NT2/D1 (cell line): ENCODE results near the gene MALT1.
A peak's percentile ranks its signal among the peaks of the same experiment; 100 is the strongest.

Experiments
- DNase-seq: peaks from one replicate; pipeline ENCODE4 v3.0.0-alpha.2; 2011; ENCODE audit warnings: low read depth, low spot score
- H3K27me3 ChIP-seq: 2 replicates; pipeline ENCODE4 v1.6.0; 2011; ENCODE audit warnings: mild to moderate bottlenecking; ENCODE audit not compliant: insufficient read length, insufficient read depth
- H3K36me3 ChIP-seq: 2 replicates; pipeline ENCODE4 v1.6.1; 2011; ENCODE audit warnings: mild to moderate bottlenecking, low read length, mixed read lengths; ENCODE audit not compliant: insufficient read depth, insufficient read length
- H3K4me1 ChIP-seq: 2 replicates; pipeline ENCODE4 v1.5.1; 2011; ENCODE audit not compliant: insufficient read depth, insufficient read length
- H3K4me3 ChIP-seq: 2 replicates; pipeline ENCODE4 v1.5.1; 2011; ENCODE audit warnings: low read depth; ENCODE audit not compliant: insufficient read length
- H3K9ac ChIP-seq: 2 replicates; pipeline ENCODE4 v1.6.0; 2011; ENCODE audit warnings: low read depth; ENCODE audit not compliant: insufficient read length
- H3K9me3 ChIP-seq: 2 replicates; pipeline ENCODE4 v1.5.1; 2011; ENCODE audit warnings: mild to moderate bottlenecking, low read length; ENCODE audit not compliant: insufficient read depth
- SUZ12 ChIP-seq: IDR thresholded peaks from 2 replicates; pipeline ENCODE4 v1.6.1; 2011; ENCODE audit not compliant: insufficient read length, insufficient read depth; ENCODE audit errors: extremely low read depth
- YY1 ChIP-seq: IDR thresholded peaks from 2 replicates; pipeline ENCODE4 v1.6.1; 2011; ENCODE audit not compliant: insufficient read length, insufficient read depth
- ZNF274 ChIP-seq: IDR thresholded peaks from 2 replicates; pipeline ENCODE4 v1.6.1; 2011; ENCODE audit warnings: mild to moderate bottlenecking, low read depth, low read length

MALT1 gene

GRCh38 chr18:58671111-58671631 lies at the start of gene MALT1:
MALT1 (plus strand) TSS chr18:58671465; CDS start chr18:58671644, 179 bp downstream.
- Histone ChIP-seq H3K9ac (peak within 1 kb of the TSS; percentile 81), H3K4me1 (no peaks in the 10 kb centered on the region), H3K36me3 (peaks cover 20% of the 10 kb centered on the region), H3K9me3 (no peaks in the 10 kb centered on the region), H3K4me3 (peak within 1 kb of the TSS; percentile 75), H3K27me3 (no peaks in the 10 kb centered on the region)
- DNase-seq: peak; percentile 60
- no peak for TF ChIP-seq SUZ12
- no peak for TF ChIP-seq YY1
- no peak for TF ChIP-seq ZNF274

- H3K9me3 ChIP-seq: no peaks in the 10 kb centered on the region
- TF ChIP-seq ZNF274: no peak
- no peak for TF ChIP-seq YY1
- H3K36me3 ChIP-seq: no peaks in the 10 kb centered on the region
- H3K9ac ChIP-seq: no peak overlapping the region
- H3K27me3 ChIP-seq: no peaks in the 10 kb centered on the region
- no peak overlapping the region for H3K4me3 ChIP-seq
- no peak for DNase-seq
- H3K4me1 ChIP-seq: no peaks in the 10 kb centered on the region
Observed at GRCh38 chr18:58624011-58624410, 47.3 kb upstream of the MALT1 start.

GRCh38 chr18:58625839-58626238 lies 45.4 kb upstream of the MALT1 start:
- H3K4me3 ChIP-seq: no peak overlapping the region
- no peak overlapping the region for H3K9ac ChIP-seq
- no peaks in the 10 kb centered on the region for H3K27me3 ChIP-seq
- no peaks in the 10 kb centered on the region for H3K9me3 ChIP-seq
- no peaks in the 10 kb centered on the region for H3K4me1 ChIP-seq
- TF ChIP-seq YY1 (no peak), SUZ12 (no peak), ZNF274 (no peak)
- no peak for DNase-seq
- H3K36me3 ChIP-seq: no peaks in the 10 kb centered on the region

GRCh38 chr18:58630071-58630470 lies 41.2 kb upstream of the MALT1 start:
- TF ChIP-seq YY1 (no peak), ZNF274 (no peak), SUZ12 (no peak)
- Histone ChIP-seq H3K4me1 (no peaks in the 10 kb centered on the region), H3K4me3 (no peak overlapping the region), H3K36me3 (no peaks in the 10 kb centered on the region), H3K9me3 (no peaks in the 10 kb centered on the region), H3K9ac (no peak overlapping the region), H3K27me3 (no peaks in the 10 kb centered on the region)
- DNase-seq: no peak

DNA sequence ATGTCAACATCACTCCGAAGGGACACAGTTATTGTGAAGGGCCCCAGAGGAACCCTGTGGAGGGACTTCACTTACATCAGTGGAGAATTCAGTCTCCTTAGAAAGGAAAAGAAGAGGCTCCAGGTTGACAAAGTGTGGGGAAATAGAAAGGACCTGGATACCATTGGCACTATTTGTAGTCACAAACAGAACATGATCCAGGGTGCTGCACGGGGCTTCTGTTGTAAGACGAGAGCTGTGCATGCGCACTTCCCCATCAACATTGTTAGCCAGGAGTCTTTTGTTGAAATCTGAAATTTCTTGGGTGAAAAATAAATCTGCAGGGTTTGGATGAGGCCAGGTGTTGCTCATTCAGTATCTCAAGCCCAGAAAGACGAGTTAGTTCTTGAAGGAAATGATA lies 40.0 kb upstream of the MALT1 start:
- DNase-seq: no peak
- Histone ChIP-seq H3K36me3 (no peaks in the 10 kb centered on the region), H3K27me3 (no peaks in the 10 kb centered on the region), H3K9me3 (no peaks in the 10 kb centered on the region), H3K4me3 (no peak overlapping the region), H3K9ac (no peak overlapping the region), H3K4me1 (no peaks in the 10 kb centered on the region)
- no peak for TF ChIP-seq YY1
- no peak for TF ChIP-seq SUZ12
- no peak for TF ChIP-seq ZNF274

DNA sequence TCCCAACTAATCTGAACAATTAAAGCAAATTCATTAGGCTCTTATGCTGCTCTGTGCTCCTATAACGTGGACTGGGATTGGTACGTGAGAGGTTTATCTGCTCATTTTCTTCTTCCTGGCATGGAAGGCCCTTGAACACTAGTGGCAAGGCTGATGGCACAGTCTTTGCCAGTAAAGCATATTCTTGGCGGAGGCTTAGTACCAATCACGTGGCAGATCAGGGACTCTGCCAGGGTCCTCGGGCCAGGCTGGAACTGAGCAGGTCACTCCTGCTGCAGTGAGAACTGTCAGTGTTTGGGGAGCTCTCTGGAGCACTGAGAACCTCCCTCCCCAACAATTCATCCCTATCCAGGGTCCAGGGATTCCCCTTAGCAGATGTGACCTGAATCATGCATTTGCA lies 38.7 kb upstream of the MALT1 start:
- no peak for DNase-seq
- no peaks in the 10 kb centered on the region for H3K36me3 ChIP-seq
- no peaks in the 10 kb centered on the region for H3K4me1 ChIP-seq
- no peak overlapping the region for H3K4me3 ChIP-seq
- H3K9me3 ChIP-seq: no peaks in the 10 kb centered on the region
- no peaks in the 10 kb centered on the region for H3K27me3 ChIP-seq
- TF ChIP-seq ZNF274 (no peak), YY1 (no peak), SUZ12 (no peak)
- H3K9ac ChIP-seq: no peak overlapping the region

DNA sequence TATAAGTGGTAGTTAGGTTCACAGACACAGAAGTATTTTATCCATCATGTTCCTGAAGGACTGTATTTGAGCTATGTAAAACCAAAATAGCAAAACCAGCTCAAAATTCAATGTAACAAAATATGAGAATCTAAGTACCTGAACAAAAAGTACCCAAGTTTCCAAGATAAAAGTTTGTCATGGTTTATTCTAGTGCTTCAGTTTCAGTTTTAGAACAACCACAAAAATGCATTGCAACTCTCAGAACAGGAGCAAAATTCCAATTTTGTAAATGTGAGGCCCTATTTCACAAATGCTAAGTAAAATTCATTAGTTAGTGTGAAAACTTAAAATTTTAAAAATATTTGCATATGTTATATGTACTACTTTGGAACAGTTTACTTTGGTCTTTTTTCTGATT lies 37.4 kb upstream of the MALT1 start:
- no peak for DNase-seq
- H3K9ac ChIP-seq: no peak overlapping the region

More for the DNA sequence above, 37.4 kb upstream of the MALT1 start:
- no peaks in the 10 kb centered on the region for H3K4me1 ChIP-seq
- no peak overlapping the region for H3K4me3 ChIP-seq
- no peaks in the 10 kb centered on the region for H3K27me3 ChIP-seq
- H3K9me3 ChIP-seq: no peaks in the 10 kb centered on the region
- TF ChIP-seq ZNF274 (no peak), YY1 (no peak), SUZ12 (no peak)
- no peaks in the 10 kb centered on the region for H3K36me3 ChIP-seq
